ENCODE data around the gene TRIM39. TPM values are rescaled to one million over a fixed set of nuclear protein-coding genes. Genes with fewer than 3 reads are reported as not detected.

Gene TRIM39
- total RNA-seq, 1 experiment from 2014 or later = 16.2 TPM

- H3K9me3 ChIP-seq (ENCODE audit: low read length) = no peaks in the 10 kb centered on the region
- H3K4me2 ChIP-seq (ENCODE audit: low read depth, low read length, poor library complexity, severe bottlenecking) = no peak overlapping the region
- no peak for DNase-seq
- H3K27me3 ChIP-seq (ENCODE audit: low read length) = no peaks in the 10 kb centered on the region
- H3K36me3 ChIP-seq (ENCODE audit: insufficient read depth, low read length) = peaks cover 8% of the 10 kb centered on the region; the same call in 1 of the 2 replicates
- no peak overlapping the region for H3K9ac ChIP-seq (ENCODE audit: low read length)
- no peaks in the 10 kb centered on the region for H3K9me2 ChIP-seq (replicated peaks; ENCODE audit: insufficient read depth, low read length)
- no peak overlapping the region for H2AFZ ChIP-seq (ENCODE audit: low read length)
- H3K27ac ChIP-seq (ENCODE audit: low read length) = no peak overlapping the region
- H3K4me1 ChIP-seq (ENCODE audit: low read length) = peaks cover 29% of the 10 kb centered on the region
- H3K4me3 ChIP-seq (ENCODE audit: low read length) = no peak overlapping the region
- peaks cover 94% of the 10 kb centered on the region for H3K79me2 ChIP-seq (ENCODE audit: low read length)
- H4K20me1 ChIP-seq (ENCODE audit: insufficient read depth, low read depth, low read length) = peaks cover 29% of the 10 kb centered on the region
Observed at GRCh38 chr6:30322527-30323501, 3.9 kb upstream of the TRIM39 start.

- DNase-seq = no peak
- peaks cover 34% of the 10 kb centered on the region for H3K4me1 ChIP-seq (ENCODE audit: low read length)
Observed at GRCh38 chr6:30323806-30324205, 2.9 kb upstream of the TRIM39 start.

GRCh38 chr6:30325150-30325872 lies 1.4 kb upstream of the TRIM39 start:
- H3K4me3 ChIP-seq (ENCODE audit: low read length) = peak overlapping the region; percentile 75
- H3K4me1 ChIP-seq (ENCODE audit: low read length) = peaks cover 34% of the 10 kb centered on the region
- H3K27ac ChIP-seq (ENCODE audit: low read length) = peak overlapping the region; percentile 65; the same call in 1 of the 2 replicates
- peak; percentile 87 for DNase-seq
- H3K79me2 ChIP-seq (ENCODE audit: low read length) = peaks cover 77% of the 10 kb centered on the region
- no peaks in the 10 kb centered on the region for H3K9me3 ChIP-seq (ENCODE audit: low read length)
- no peak overlapping the region for H2AFZ ChIP-seq (ENCODE audit: low read length)
- no peaks in the 10 kb centered on the region for H3K36me3 ChIP-seq (ENCODE audit: insufficient read depth, low read length)
- peaks cover 15% of the 10 kb centered on the region for H4K20me1 ChIP-seq (ENCODE audit: insufficient read depth, low read depth, low read length)
- H3K27me3 ChIP-seq (ENCODE audit: low read length) = no peaks in the 10 kb centered on the region
- H3K9me2 ChIP-seq (replicated peaks; ENCODE audit: insufficient read depth, low read length) = no peaks in the 10 kb centered on the region
- H3K9ac ChIP-seq (ENCODE audit: low read length) = peak overlapping the region; percentile 90
- peak overlapping the region; percentile 98 for H3K4me2 ChIP-seq (ENCODE audit: low read depth, low read length, poor library complexity, severe bottlenecking)

More at GRCh38 chr6:30323806-30324205, 2.9 kb upstream of the TRIM39 start:
- Histone ChIP-seq H3K4me3 (ENCODE audit: low read length) (no peak overlapping the region), H3K9ac (ENCODE audit: low read length) (no peak overlapping the region), H2AFZ (ENCODE audit: low read length) (no peak overlapping the region), H3K9me2 (replicated peaks; ENCODE audit: insufficient read depth, low read length) (no peaks in the 10 kb centered on the region), H3K9me3 (ENCODE audit: low read length) (no peaks in the 10 kb centered on the region), H3K36me3 (ENCODE audit: insufficient read depth, low read length) (peaks cover 5% of the 10 kb centered on the region; the same call in 1 of the 2 replicates), H3K27ac (ENCODE audit: low read length) (no peak overlapping the region), H3K4me2 (ENCODE audit: low read depth, low read length, poor library complexity, severe bottlenecking) (no peak overlapping the region), H3K27me3 (ENCODE audit: low read length) (no peaks in the 10 kb centered on the region), H3K79me2 (ENCODE audit: low read length) (peaks cover 91% of the 10 kb centered on the region), H4K20me1 (ENCODE audit: insufficient read depth, low read depth, low read length) (peaks cover 27% of the 10 kb centered on the region)

GRCh38 chr6:30325873-30326525 lies 728 bp upstream of the TRIM39 start:
- Histone ChIP-seq H3K4me3 (ENCODE audit: low read length) (peak overlapping the region; percentile 75), H3K4me1 (ENCODE audit: low read length) (peaks cover 34% of the 10 kb centered on the region), H3K4me2 (ENCODE audit: low read depth, low read length, poor library complexity, severe bottlenecking) (peak overlapping the region; percentile 98)

GRCh38 chr6:30327232-30327746 lies 562 bp downstream of the TRIM39 start:
- no peak for DNase-seq
- no peaks in the 10 kb centered on the region for H3K9me2 ChIP-seq (replicated peaks; ENCODE audit: insufficient read depth, low read length)
- no peaks in the 10 kb centered on the region; the same call in 1 of the 2 replicates for H3K36me3 ChIP-seq (ENCODE audit: insufficient read depth, low read length)
- H3K9me3 ChIP-seq (ENCODE audit: low read length) = no peaks in the 10 kb centered on the region
- H3K79me2 ChIP-seq (ENCODE audit: low read length) = peaks cover 57% of the 10 kb centered on the region
- peaks cover 29% of the 10 kb centered on the region for H3K4me1 ChIP-seq (ENCODE audit: low read length)
- peak overlapping the region; percentile 15; the same call in 1 of the 2 replicates for H2AFZ ChIP-seq (ENCODE audit: low read length)
- no peaks in the 10 kb centered on the region for H3K27me3 ChIP-seq (ENCODE audit: low read length)
- peaks cover 14% of the 10 kb centered on the region for H4K20me1 ChIP-seq (ENCODE audit: insufficient read depth, low read depth, low read length)
- peak overlapping the region; percentile 98 for H3K4me2 ChIP-seq (ENCODE audit: low read depth, low read length, poor library complexity, severe bottlenecking)
- peak overlapping the region; percentile 90 for H3K9ac ChIP-seq (ENCODE audit: low read length)
- H3K4me3 ChIP-seq (ENCODE audit: low read length) = peak overlapping the region; percentile 75
- no peak overlapping the region; the same call in 1 of the 2 replicates for H3K27ac ChIP-seq (ENCODE audit: low read length)

More at GRCh38 chr6:30325873-30326525, 728 bp upstream of the TRIM39 start:
- Histone ChIP-seq H3K9me3 (ENCODE audit: low read length) (no peaks in the 10 kb centered on the region), H3K36me3 (ENCODE audit: insufficient read depth, low read length) (no peaks in the 10 kb centered on the region), H2AFZ (ENCODE audit: low read length) (peak overlapping the region; percentile 15; the same call in 1 of the 2 replicates), H3K9me2 (replicated peaks; ENCODE audit: insufficient read depth, low read length) (no peaks in the 10 kb centered on the region), H3K27me3 (ENCODE audit: low read length) (no peaks in the 10 kb centered on the region), H3K79me2 (ENCODE audit: low read length) (peaks cover 70% of the 10 kb centered on the region), H4K20me1 (ENCODE audit: insufficient read depth, low read depth, low read length) (peaks cover 14% of the 10 kb centered on the region), H3K9ac (ENCODE audit: low read length) (peak overlapping the region; percentile 90), H3K27ac (ENCODE audit: low read length) (peak overlapping the region; percentile 65)
- peak; percentile 87 for DNase-seq

GRCh38 chr6:30328397-30328796 lies 1.7 kb downstream of the TRIM39 start:
- Histone ChIP-seq H2AFZ (ENCODE audit: low read length) (no peak overlapping the region), H3K27ac (ENCODE audit: low read length) (no peak overlapping the region), H3K4me2 (ENCODE audit: low read depth, low read length, poor library complexity, severe bottlenecking) (peak overlapping the region; percentile 98), H4K20me1 (ENCODE audit: insufficient read depth, low read depth, low read length) (peaks cover 14% of the 10 kb centered on the region), H3K9ac (ENCODE audit: low read length) (no peak overlapping the region), H3K79me2 (ENCODE audit: low read length) (peaks cover 46% of the 10 kb centered on the region), H3K4me1 (ENCODE audit: low read length) (peaks cover 28% of the 10 kb centered on the region), H3K4me3 (ENCODE audit: low read length) (no peak overlapping the region), H3K27me3 (ENCODE audit: low read length) (no peaks in the 10 kb centered on the region), H3K36me3 (ENCODE audit: insufficient read depth, low read length) (peaks cover 5% of the 10 kb centered on the region; the same call in 1 of the 2 replicates), H3K9me2 (replicated peaks; ENCODE audit: insufficient read depth, low read length) (no peaks in the 10 kb centered on the region), H3K9me3 (ENCODE audit: low read length) (no peaks in the 10 kb centered on the region)
- no peak for DNase-seq

- H3K9me2 ChIP-seq (replicated peaks; ENCODE audit: insufficient read depth, low read length) = no peaks in the 10 kb centered on the region
- H3K79me2 ChIP-seq (ENCODE audit: low read length) = peaks cover 36% of the 10 kb centered on the region
- H3K9me3 ChIP-seq (ENCODE audit: low read length) = no peaks in the 10 kb centered on the region
- H2AFZ ChIP-seq (ENCODE audit: low read length) = no peak overlapping the region
- peaks cover 5% of the 10 kb centered on the region; the same call in 1 of the 2 replicates for H3K36me3 ChIP-seq (ENCODE audit: insufficient read depth, low read length)
- peaks cover 21% of the 10 kb centered on the region for H3K4me1 ChIP-seq (ENCODE audit: low read length)
- H3K27ac ChIP-seq (ENCODE audit: low read length) = no peak overlapping the region
- H3K9ac ChIP-seq (ENCODE audit: low read length) = no peak overlapping the region
- no peaks in the 10 kb centered on the region for H3K27me3 ChIP-seq (ENCODE audit: low read length)
- H3K4me3 ChIP-seq (ENCODE audit: low read length) = no peak overlapping the region
- DNase-seq = no peak
- H4K20me1 ChIP-seq (ENCODE audit: insufficient read depth, low read depth, low read length) = peaks cover 12% of the 10 kb centered on the region
- H3K4me2 ChIP-seq (ENCODE audit: low read depth, low read length, poor library complexity, severe bottlenecking) = no peak overlapping the region
Observed at GRCh38 chr6:30329331-30329730, 2.6 kb downstream of the TRIM39 start.

All from Karpas-422 (cell line).